IMR-90 (cell line): ENCODE data around the gene NDUFA6. TPM values are rescaled to one million over a fixed set of nuclear protein-coding genes. Genes with fewer than 3 reads are reported as not detected.

Source experiments
- ATAC-seq: fragments of 200-7000 bp; cut with Tn5 transposase; 2 replicates; pipeline ENCODE4 v1.9.1; 2020; ENCODE audit warnings: low read depth, mild to moderate bottlenecking, moderate library complexity
- BruUV-seq: library from RNA; stranded (reverse); fragments of 400-500 nt; replicated peaks from 2 replicates; lab custom pipeline; 2021; lab: Mats Ljungman, UMichigan
- CTCF ChIA-PET: fragments of 300-600 bp; formaldehyde crosslinking; extraction: SDS; loops from one replicate; lab custom pipeline; 2021; ENCODE audit warnings: antibody characterized with exemption; lab: Yijun Ruan, JAX
- POLR2A ChIA-PET: fragments of 300-600 bp; sonication (Branson Sonifier 250); formaldehyde crosslinking; loops from one replicate; lab custom pipeline; 2022; ENCODE audit warnings: antibody characterized with exemption; ENCODE audit not compliant: unreplicated experiment; lab: Charles Lee
- DNase-seq: peaks from one replicate; pipeline ENCODE4 v3.0.0; 2013
- H2AFZ ChIP-seq: replicated peaks from 2 replicates; pipeline ENCODE3; 2013; ENCODE audit warnings: low read length, mild to moderate bottlenecking; ENCODE audit not compliant: poor library complexity
- H2AK5ac ChIP-seq: 2 replicates; pipeline ENCODE4 v1.6.1; 2013; ENCODE audit warnings: low read depth, low read length, inconsistent platforms
- H2AK9ac ChIP-seq: replicated peaks from 2 replicates; pipeline ENCODE3; 2013; ENCODE audit warnings: mild to moderate bottlenecking, low read depth, low read length, moderate library complexity; ENCODE audit not compliant: poor library complexity
- H2BK120ac ChIP-seq: 2 replicates; pipeline ENCODE4 v1.6.1; 2013; ENCODE audit warnings: low read depth, low read length, inconsistent platforms
- H2BK15ac ChIP-seq: 3 replicates; pipeline ENCODE4 v1.6.1; 2013; ENCODE audit warnings: low read depth, low read length, inconsistent platforms
- H2BK20ac ChIP-seq: 2 replicates; pipeline ENCODE4 v1.6.1; 2013; ENCODE audit warnings: low read depth, mild to moderate bottlenecking, inconsistent platforms, low read length, moderate library complexity
- H2BK5ac ChIP-seq: 2 replicates; pipeline ENCODE4 v1.6.1; 2013; ENCODE audit warnings: mild to moderate bottlenecking, low read depth, low read length, inconsistent platforms; ENCODE audit not compliant: poor library complexity, severe bottlenecking
- H3K14ac ChIP-seq: replicated peaks from 2 replicates; pipeline ENCODE4 v1.6.1; 2013; ENCODE audit warnings: low read depth, low read length, inconsistent platforms
- H3K18ac ChIP-seq: 2 replicates; pipeline ENCODE4 v1.6.1; 2013; ENCODE audit warnings: low read depth, low read length, control low read depth
- H3K23ac ChIP-seq: 2 replicates; pipeline ENCODE4 v1.6.1; 2013; ENCODE audit warnings: low read depth, low read length, inconsistent platforms
- H3K27ac ChIP-seq: 2 replicates; pipeline ENCODE4 v1.5.1; 2013; ENCODE audit warnings: mild to moderate bottlenecking, control low read depth, low read length; ENCODE audit not compliant: insufficient read depth
- H3K27me3 ChIP-seq: 2 replicates; pipeline ENCODE4 v1.6.1; 2013; ENCODE audit warnings: low read length; ENCODE audit not compliant: control insufficient read depth, insufficient read depth
- H3K36me3 ChIP-seq: 2 replicates; pipeline ENCODE4 v1.6.1; 2013; ENCODE audit warnings: low read length, mixed read lengths; ENCODE audit not compliant: control insufficient read depth, insufficient read depth
- H3K4ac ChIP-seq: 2 replicates; pipeline ENCODE4 v1.6.1; 2013; ENCODE audit warnings: low read depth, low read length, inconsistent platforms
- H3K4me1 ChIP-seq: 2 replicates; pipeline ENCODE4 v1.6.1; 2013; ENCODE audit warnings: low read length, mixed read lengths; ENCODE audit not compliant: control insufficient read depth, insufficient read depth
- H3K4me2 ChIP-seq: 2 replicates; pipeline ENCODE4 v1.6.1; 2013; ENCODE audit warnings: low read depth, mild to moderate bottlenecking, control low read depth, low read length, moderate library complexity
- H3K4me3 ChIP-seq: 2 replicates; pipeline ENCODE4 v1.5.1; 2013; ENCODE audit warnings: low read depth, mild to moderate bottlenecking, control low read depth, low read length, moderate library complexity; ENCODE audit not compliant: insufficient read depth
- H3K56ac ChIP-seq: 2 replicates; pipeline ENCODE4 v1.6.1; 2013; ENCODE audit warnings: low read length, inconsistent platforms; ENCODE audit not compliant: insufficient read depth; ENCODE audit errors: extremely low read depth
- H3K79me1 ChIP-seq, 2 experiments: 2 replicates each; pipeline ENCODE4 v1.6.1; 2013; ENCODE audit warnings: low read length in 2 of 2, inconsistent platforms in 1 of 2, low read depth in 1 of 2
- H3K9ac ChIP-seq: 2 replicates; pipeline ENCODE4 v1.6.1; 2013; ENCODE audit warnings: low read depth, low read length, control low read depth
- H3K9me1 ChIP-seq: 2 replicates; pipeline ENCODE4 v1.6.1; 2013; ENCODE audit warnings: low read length, inconsistent platforms; ENCODE audit not compliant: insufficient read depth
- H3K9me3 ChIP-seq: 2 replicates; pipeline ENCODE4 v1.6.1; 2013; ENCODE audit warnings: low read length; ENCODE audit not compliant: control insufficient read depth, insufficient read depth
- H4K20me1 ChIP-seq: 2 replicates; pipeline ENCODE4 v1.6.1; 2013; ENCODE audit warnings: low read length, inconsistent platforms; ENCODE audit not compliant: insufficient read depth
- H4K5ac ChIP-seq: 2 replicates; pipeline ENCODE4 v1.6.1; 2013; ENCODE audit warnings: mild to moderate bottlenecking, low read depth, low read length, control low read depth
- H4K8ac ChIP-seq, 2 experiments: 2 replicates each; pipeline ENCODE4 v1.6.1; 2013; ENCODE audit warnings: low read depth in 2 of 2, low read length in 2 of 2, control low read depth in 1 of 2, inconsistent platforms in 1 of 2
- H4K91ac ChIP-seq: 2 replicates; pipeline ENCODE4 v1.6.1; 2013; ENCODE audit warnings: low read depth, low read length, inconsistent platforms; ENCODE audit not compliant: insufficient read depth
- BHLHE40 ChIP-seq: fragments of 150-350 bp; IDR thresholded peaks from 2 replicates; pipeline ENCODE4 v1.6.1; 2016; ENCODE audit warnings: mild to moderate bottlenecking, low read depth, low read length
- CEBPB ChIP-seq: IDR thresholded peaks from 2 replicates; pipeline ENCODE4 v1.6.1; 2012; ENCODE audit warnings: low read depth, low read length, improper control_type of control experiment
- CHD1 ChIP-seq: IDR thresholded peaks from 2 replicates; pipeline ENCODE4 v1.6.1; 2012; ENCODE audit warnings: low read depth, low read length, improper control_type of control experiment
- CTCF ChIP-seq: conservative IDR thresholded peaks from 2 replicates; pipeline ENCODE4 v1.5.1; 2012; ENCODE audit warnings: mild to moderate bottlenecking, low read depth, low read length, improper control_type of control experiment
- FOS ChIP-seq: fragments of 150-350 bp; IDR thresholded peaks from 2 replicates; pipeline ENCODE4 v1.6.1; 2016; ENCODE audit warnings: low read depth, low read length
- MAFK ChIP-seq: IDR thresholded peaks from 2 replicates; pipeline ENCODE4 v1.6.1; 2012; ENCODE audit warnings: low read depth, low read length, improper control_type of control experiment
- MAZ ChIP-seq: IDR thresholded peaks from 2 replicates; pipeline ENCODE4 v1.6.1; 2012; ENCODE audit warnings: low read depth, mild to moderate bottlenecking, low read length, improper control_type of control experiment, moderate library complexity, borderline replicate concordance
- MXI1 ChIP-seq: IDR thresholded peaks from 2 replicates; pipeline ENCODE4 v1.6.1; 2012; ENCODE audit warnings: low read depth, mild to moderate bottlenecking, low read length, moderate library complexity, borderline replicate concordance
- NFE2L2 ChIP-seq: fragments of 150-350 bp; IDR thresholded peaks from 2 replicates; pipeline ENCODE4 v1.6.1; 2016; ENCODE audit warnings: low read depth, mild to moderate bottlenecking, low read length
- POLR2A ChIP-seq: IDR thresholded peaks from 2 replicates; pipeline ENCODE4 v1.6.1; 2012; ENCODE audit warnings: mild to moderate bottlenecking, low read depth, low read length
- RAD21 ChIP-seq: IDR thresholded peaks from 2 replicates; pipeline ENCODE4 v1.6.1; 2012; ENCODE audit warnings: low read length, improper control_type of control experiment
- RCOR1 ChIP-seq: IDR thresholded peaks from 2 replicates; pipeline ENCODE4 v1.6.1; 2012; ENCODE audit warnings: mild to moderate bottlenecking, low read length, improper control_type of control experiment; ENCODE audit not compliant: insufficient replicate concordance
- RFX5 ChIP-seq: IDR thresholded peaks from 2 replicates; pipeline ENCODE4 v1.8.0; 2012; ENCODE audit warnings: low read depth, mild to moderate bottlenecking, low read length, moderate library complexity
- SMC3 ChIP-seq: fragments of 150-350 bp; IDR thresholded peaks from 2 replicates; pipeline ENCODE4 v1.6.1; 2016; ENCODE audit warnings: low read depth, mild to moderate bottlenecking, antibody characterized with exemption, low read length, moderate library complexity
- WGBS, 2 experiments: methylation state at CpG; one replicate each; pipeline versions ENCODE4 v1.1.5 to v1.1.7; 2013; ENCODE audit warnings: missing lambda C conversion rate in 2 of 2; ENCODE audit not compliant: insufficient read length in 1 of 2; ENCODE audit errors: extremely low coverage in 2 of 2; 5-methylcytosine and 5-hydroxymethylcytosine counted together
- dilution Hi-C: fragments of 300-500 bp; cut with HindIII; formaldehyde crosslinking; loops from one replicate; pipeline ENCODE4 v1.14.3; 2018; ENCODE audit warnings: low sequenced_read_pairs; ENCODE audit not compliant: unreplicated experiment
- in situ Hi-C: fragments of 300-500 bp; cut with MboI; formaldehyde crosslinking; loops from 3 replicates; pipeline ENCODE4 v1.14.3; 2019; ENCODE audit warnings: low sequenced_read_pairs, inconsistent platforms, mixed read lengths
- intact Hi-C: fragments of 100-400 bp; cut with micrococcal nuclease; formaldehyde crosslinking; loops from 2 replicates; pipeline ENCODE4 v1.10.0; 2022
- polyA plus RNA-seq, 3 experiments: library from polyadenylated mRNA; depleted of rRNA; stranded (reverse); fragments of >200 nt; gene quantifications; 2 replicates each; pipeline ENCODE4 v1.2.3, GENCODE V29; 2012; ENCODE audit warnings: low replicate concordance in 1 of 3
- total RNA-seq: library from RNA; depleted of rRNA; stranded (reverse); fragments of >200 nt; gene quantifications from 2 replicates; pipeline ENCODE4 v1.2.3, GENCODE V29; 2012
- TF ChIP-seq, protein P1 (sequence below): fragments of 150-350 bp; IDR thresholded peaks from 2 replicates; pipeline ENCODE4 v1.6.1; 2016; ENCODE audit warnings: low read depth, mild to moderate bottlenecking, low read length, moderate library complexity, borderline replicate concordance
- TF ChIP-seq, protein P2 (sequence below): fragments of 150-350 bp; IDR thresholded peaks from 2 replicates; pipeline ENCODE4 v1.6.1; 2017; ENCODE audit warnings: mild to moderate bottlenecking, antibody characterized with exemption, low read length, low read depth

NDUFA6 gene
- total and polyA plus RNA-seq, 2 of the 4 experiments (the other 2 are of a cell fraction) = 48.8 to 89.0 TPM

DNA sequence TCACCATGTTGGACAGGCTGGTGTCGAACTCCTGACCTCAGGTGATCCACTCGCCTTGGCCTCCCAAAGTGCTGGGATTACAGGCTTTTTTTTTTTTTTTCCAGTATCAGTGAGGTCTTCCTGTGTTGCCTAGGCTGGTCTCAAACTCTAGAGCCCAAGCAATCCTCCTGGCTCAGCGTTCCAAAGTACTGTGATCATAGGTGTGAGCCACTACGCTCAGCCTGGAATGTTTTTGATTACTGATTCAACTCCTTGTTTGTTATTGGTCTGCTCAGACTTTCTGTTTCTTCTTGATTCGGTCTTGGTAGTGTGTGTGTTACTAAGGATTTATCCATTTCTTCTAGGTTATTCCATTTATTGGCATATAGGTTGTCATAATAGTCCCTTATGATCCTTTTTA, 51.3 kb downstream of the NDUFA6 start:
- H2BK120ac ChIP-seq = no peak overlapping the region
- H4K20me1 ChIP-seq = no peaks in the 10 kb centered on the region
- CTCF ChIA-PET = no interaction called here
- H3K56ac ChIP-seq = no peak overlapping the region
- no peak overlapping the region for H3K23ac ChIP-seq
- dilution Hi-C loops (no loop called here), intact Hi-C loops (no loop called here), in situ Hi-C loops (no loop called here)
- ATAC-seq (no peak), DNase-seq (peak; percentile 18)
- H3K27me3 ChIP-seq = no peaks in the 10 kb centered on the region
- no peak overlapping the region for H2AK5ac ChIP-seq
- H3K9me1 ChIP-seq = no peaks in the 10 kb centered on the region
- H4K5ac ChIP-seq = no peak overlapping the region
- POLR2A ChIA-PET = no interaction called here
- no peak overlapping the region for H3K4me3 ChIP-seq
- H2BK15ac ChIP-seq = no peak overlapping the region
- no peaks in the 10 kb centered on the region for H3K4me1 ChIP-seq
- no peak overlapping the region for H3K4me2 ChIP-seq
- H3K9ac ChIP-seq = no peak overlapping the region
- no peaks in the 10 kb centered on the region for H3K79me1 ChIP-seq
- H3K36me3 ChIP-seq = no peaks in the 10 kb centered on the region
- no peak overlapping the region for H2AK9ac ChIP-seq
- TF ChIP-seq NFE2L2 = no peak
- TF ChIP-seq FOS = no peak
- TF ChIP-seq CHD1 = no peak
- TF ChIP-seq RAD21 = no peak
- TF ChIP-seq, protein P1, sequence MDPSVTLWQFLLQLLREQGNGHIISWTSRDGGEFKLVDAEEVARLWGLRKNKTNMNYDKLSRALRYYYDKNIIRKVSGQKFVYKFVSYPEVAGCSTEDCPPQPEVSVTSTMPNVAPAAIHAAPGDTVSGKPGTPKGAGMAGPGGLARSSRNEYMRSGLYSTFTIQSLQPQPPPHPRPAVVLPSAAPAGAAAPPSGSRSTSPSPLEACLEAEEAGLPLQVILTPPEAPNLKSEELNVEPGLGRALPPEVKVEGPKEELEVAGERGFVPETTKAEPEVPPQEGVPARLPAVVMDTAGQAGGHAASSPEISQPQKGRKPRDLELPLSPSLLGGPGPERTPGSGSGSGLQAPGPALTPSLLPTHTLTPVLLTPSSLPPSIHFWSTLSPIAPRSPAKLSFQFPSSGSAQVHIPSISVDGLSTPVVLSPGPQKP = no peak
- no peak for TF ChIP-seq MAFK
- TF ChIP-seq, protein P2, sequence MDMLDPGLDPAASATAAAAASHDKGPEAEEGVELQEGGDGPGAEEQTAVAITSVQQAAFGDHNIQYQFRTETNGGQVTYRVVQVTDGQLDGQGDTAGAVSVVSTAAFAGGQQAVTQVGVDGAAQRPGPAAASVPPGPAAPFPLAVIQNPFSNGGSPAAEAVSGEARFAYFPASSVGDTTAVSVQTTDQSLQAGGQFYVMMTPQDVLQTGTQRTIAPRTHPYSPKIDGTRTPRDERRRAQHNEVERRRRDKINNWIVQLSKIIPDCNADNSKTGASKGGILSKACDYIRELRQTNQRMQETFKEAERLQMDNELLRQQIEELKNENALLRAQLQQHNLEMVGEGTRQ = no peak
- no peak for TF ChIP-seq SMC3
- TF ChIP-seq CEBPB = no peak
- TF ChIP-seq BHLHE40 = no peak
- no peak for TF ChIP-seq MXI1
- TF ChIP-seq RFX5 = no peak
- no peak for TF ChIP-seq POLR2A
- no peak for TF ChIP-seq MAZ
- TF ChIP-seq RCOR1 = no peak
- TF ChIP-seq CTCF = no peak
- H3K4ac ChIP-seq = no peak overlapping the region
- no peak overlapping the region for H2AFZ ChIP-seq
- BruUV-seq = no TSS peak
- H3K14ac ChIP-seq = no peak overlapping the region
- no peak overlapping the region for H3K18ac ChIP-seq
- H2BK20ac ChIP-seq = no peak overlapping the region
- no peak overlapping the region for H4K91ac ChIP-seq
- H3K27ac ChIP-seq = no peak overlapping the region
- H3K9me3 ChIP-seq = peaks cover 7% of the 10 kb centered on the region
- no peak overlapping the region for H2BK5ac ChIP-seq
- WGBS, 2 experiments = no CpG with 5 or more reads among the region's 5 CpGs
- no peak overlapping the region for H4K8ac ChIP-seq
